Stimulated activated CD8-positive, alpha-beta memory T cell treated with anti-CD3 and anti-CD28 coated beads, Interleukin-7, amount 100 ng/mL, for 4 hours (primary cell): ENCODE measurements around the gene GOLGA8N.

Experiments used
- DNase-seq, 2 donors: peaks; one replicate each; pipeline ENCODE4 v3.0.0-alpha.2; 2020; ENCODE audit warnings: low read depth in 2 of 2

The GOLGA8N gene

DNA sequence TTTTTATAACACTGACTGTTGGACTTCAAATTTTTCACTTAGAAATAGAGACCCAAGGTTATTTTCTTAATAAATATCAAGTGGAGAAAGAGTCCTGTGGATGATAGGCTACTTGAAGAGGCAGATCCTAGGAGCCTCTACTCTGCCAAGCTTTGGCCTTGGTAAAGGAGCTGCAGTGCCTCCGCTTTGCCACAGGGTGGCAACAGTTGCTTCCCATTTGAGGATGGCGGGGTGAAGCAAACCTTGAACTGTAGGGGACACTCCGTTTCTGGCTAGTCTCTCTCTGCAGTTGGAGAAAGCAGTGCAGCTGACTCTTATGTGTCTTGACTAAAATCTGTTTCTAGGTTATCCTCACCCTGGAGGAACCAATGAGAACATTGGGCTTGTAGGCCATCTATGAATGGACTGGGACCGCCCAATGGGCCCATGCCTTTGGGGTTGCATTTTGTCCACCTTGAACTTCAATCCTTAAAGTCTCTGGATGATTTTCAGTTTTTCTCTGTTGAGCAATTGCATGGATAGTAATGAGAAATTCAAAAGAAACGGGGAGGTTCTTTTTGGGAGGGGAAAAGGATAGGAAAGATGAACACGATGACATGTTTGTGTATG lies 58.1 kb downstream of the GOLGA8N start:
- DNase-seq, result peak in 1 of 2 donors; percentile 7

DNA sequence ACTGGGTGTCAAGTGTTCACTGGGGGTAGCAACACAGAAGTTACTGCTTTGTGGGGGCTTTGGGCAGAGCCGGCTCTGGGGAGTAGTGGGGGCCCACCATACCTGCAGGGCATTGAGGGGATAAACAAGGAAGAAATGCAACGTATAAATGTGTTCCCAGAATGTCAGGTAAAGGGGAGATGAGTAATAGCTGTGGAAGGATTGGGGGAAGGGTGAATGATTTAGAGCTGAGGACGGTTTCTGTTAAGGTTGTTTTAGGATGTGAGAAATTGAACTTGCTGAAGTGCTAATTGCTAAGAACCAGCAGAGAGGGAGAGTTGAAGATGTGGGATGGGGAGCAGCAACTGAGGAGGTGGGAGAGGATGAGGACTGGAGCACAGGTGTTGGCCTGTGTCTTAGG lies 58.9 kb downstream of the GOLGA8N start:
- DNase-seq, result no peak

- no peak for DNase-seq
These were observed 62.8 kb downstream of the GOLGA8N start for GRCh38 chr15:32656091-32656490.

- no peak for DNase-seq
These were observed 63.2 kb downstream of the GOLGA8N start for GRCh38 chr15:32656496-32656895.
